GM15510 (cell line): Measurements from ENCODE around the gene BACE2.

Experiments used
- POLR2A ChIP-seq: IDR thresholded peaks from 3 replicates; pipeline ENCODE4 v1.6.1; 2011; ENCODE audit warnings: borderline replicate concordance; ENCODE audit not compliant: insufficient read length; ENCODE audit errors: extremely low read depth

The BACE2 gene

GRCh38 chr21:41231060-41231459, 63.1 kb downstream of the BACE2 start:
- TF ChIP-seq POLR2A, result no peak

GRCh38 chr21:41232013-41232412, 64.1 kb downstream of the BACE2 start:
- no peak for TF ChIP-seq POLR2A

GRCh38 chr21:41233916-41234315, 66.0 kb downstream of the BACE2 start:
- no peak for TF ChIP-seq POLR2A

- no peak for TF ChIP-seq POLR2A
Observed at GRCh38 chr21:41234569-41234968, 66.6 kb downstream of the BACE2 start.

- TF ChIP-seq POLR2A, result no peak
Observed at GRCh38 chr21:41235201-41235600, 67.2 kb downstream of the BACE2 start.

GRCh38 chr21:41236352-41236973, 68.5 kb downstream of the BACE2 start:
- TF ChIP-seq POLR2A, result no peak

- TF ChIP-seq POLR2A, result no peak
Observed at GRCh38 chr21:41240040-41240439, 72.1 kb downstream of the BACE2 start.

- no peak for TF ChIP-seq POLR2A
Observed at GRCh38 chr21:41241341-41241740, 73.4 kb downstream of the BACE2 start.

- TF ChIP-seq POLR2A, result no peak
Observed at GRCh38 chr21:41242238-41242829, 74.4 kb downstream of the BACE2 start.

- no peak for TF ChIP-seq POLR2A
Observed at GRCh38 chr21:41243107-41243506, 75.1 kb downstream of the BACE2 start.

GRCh38 chr21:41245509-41246135, 77.7 kb downstream of the BACE2 start:
- no peak for TF ChIP-seq POLR2A

GRCh38 chr21:41246808-41247207, 78.8 kb downstream of the BACE2 start:
- no peak for TF ChIP-seq POLR2A

- TF ChIP-seq POLR2A, result no peak
Observed at GRCh38 chr21:41247561-41248545, 79.9 kb downstream of the BACE2 start.

GRCh38 chr21:41249476-41249875, 81.5 kb downstream of the BACE2 start:
- TF ChIP-seq POLR2A, result no peak

GRCh38 chr21:41250519-41250918, 82.6 kb downstream of the BACE2 start:
- no peak for TF ChIP-seq POLR2A

GRCh38 chr21:41251961-41252642, 84.1 kb downstream of the BACE2 start:
- TF ChIP-seq POLR2A, result no peak
